Caco-2 (cell line): ENCODE data around the gene GNG7. TPM values are rescaled to one million over a fixed set of nuclear protein-coding genes. Genes with fewer than 3 reads are reported as not detected.
A peak's percentile ranks its signal among the peaks of the same experiment; 100 is the strongest.
"Not testable (repeated sequence)": the region's sequence is repeated elsewhere in the genome, so short reads cannot be mapped to it uniquely, and the experiment has no call there.

Experiments used
- BruUV-seq: library from RNA; stranded (reverse); fragments of 400-500 nt; replicated peaks from 2 replicates; lab custom pipeline; 2021; lab: Mats Ljungman, UMichigan
- CTCF ChIA-PET: fragments of 300-600 bp; sonication (Branson Sonifier 250); formaldehyde crosslinking; loops from one replicate; lab custom pipeline; 2022; ENCODE audit warnings: antibody characterized with exemption; lab: Charles Lee
- POLR2A ChIA-PET: fragments of 300-600 bp; sonication (Branson Sonifier 250); formaldehyde crosslinking; loops from one replicate; lab custom pipeline; 2022; ENCODE audit warnings: antibody characterized with exemption; lab: Charles Lee
- DNase-seq, 2 experiments: peaks; one replicate each; pipeline versions ENCODE4 v3.0.0 to v3.0.0-alpha.2; 2020 to 2022
- H3K27me3 ChIP-seq: replicated peaks from 2 replicates; pipeline ENCODE4 v1.6.0; 2011; ENCODE audit warnings: low read length; ENCODE audit not compliant: control insufficient read depth, insufficient read depth
- H3K36me3 ChIP-seq: 2 replicates; pipeline ENCODE4 v1.5.1; 2011; ENCODE audit warnings: low read length; ENCODE audit not compliant: control insufficient read depth, insufficient read depth
- H3K4me1 ChIP-seq: fragments of 250-450 bp; sonication (Bioruptor Pico); 2 replicates; pipeline ENCODE4 v1.5.1; 2020; ENCODE audit warnings: mild to moderate bottlenecking
- H3K4me3 ChIP-seq: 2 replicates; pipeline ENCODE4 v1.5.1; 2011; ENCODE audit warnings: low read depth, mild to moderate bottlenecking, control low read depth, low read length
- H3K9me3 ChIP-seq: fragments of 250-450 bp; sonication (Bioruptor Pico); 2 replicates; pipeline ENCODE4 v1.5.1; 2020; ENCODE audit warnings: mild to moderate bottlenecking, moderate library complexity
- H3K27ac Mint-ChIP-seq: one replicate; pipeline ENCODE4 v1.8.0; 2022; ENCODE audit warnings: mixed read lengths; ENCODE audit not compliant: unreplicated experiment
- H3K27me3 Mint-ChIP-seq: one replicate; pipeline ENCODE4 v1.8.0; 2022; ENCODE audit warnings: mixed read lengths; ENCODE audit not compliant: insufficient read depth, unreplicated experiment
- H3K36me3 Mint-ChIP-seq: one replicate; pipeline ENCODE4 v1.8.0; 2022; ENCODE audit warnings: mild to moderate bottlenecking, mixed read lengths; ENCODE audit not compliant: insufficient read depth, unreplicated experiment
- H3K4me1 Mint-ChIP-seq: one replicate; pipeline ENCODE4 v1.8.0; 2022; ENCODE audit warnings: low read depth, mixed read lengths; ENCODE audit not compliant: unreplicated experiment
- H3K4me3 Mint-ChIP-seq: one replicate; pipeline ENCODE4 v1.8.0; 2022; ENCODE audit warnings: mild to moderate bottlenecking, moderate library complexity, mixed read lengths; ENCODE audit not compliant: unreplicated experiment
- H3K9me3 Mint-ChIP-seq: one replicate; pipeline ENCODE4 v1.8.0; 2022; ENCODE audit warnings: mixed read lengths; ENCODE audit not compliant: unreplicated experiment
- intact Hi-C: fragments of 100-400 bp; cut with micrococcal nuclease; formaldehyde crosslinking; loops from one replicate; pipeline ENCODE4 v1.10.0; 2022; ENCODE audit not compliant: unreplicated experiment
- total RNA-seq: library from RNA; stranded (reverse); gene quantifications from 2 replicates; pipeline ENCODE4 v1.2.3, GENCODE V29; 2022
- TF ChIP-seq, protein P1 (sequence below), 2 experiments: fragments of 200-600 bp in 1 of 2; IDR thresholded peaks; 1 replicate in 1 of 2; 2 replicates in 1 of 2; pipeline versions ENCODE4 v1.5.1 to v1.8.0; 2011 to 2022; ENCODE audit warnings: antibody characterized with exemption in 1 of 2, control low read depth in 1 of 2, inconsistent platforms in 1 of 2, low read depth in 1 of 2, low read length in 1 of 2, mild to moderate bottlenecking in 1 of 2, moderate library complexity in 1 of 2; ENCODE audit not compliant: insufficient read depth in 1 of 2, severe bottlenecking in 1 of 2, unreplicated experiment in 1 of 2

Gene GNG7
- total RNA-seq, 1 experiment from 2014 or later, result 0.43 TPM

DNA sequence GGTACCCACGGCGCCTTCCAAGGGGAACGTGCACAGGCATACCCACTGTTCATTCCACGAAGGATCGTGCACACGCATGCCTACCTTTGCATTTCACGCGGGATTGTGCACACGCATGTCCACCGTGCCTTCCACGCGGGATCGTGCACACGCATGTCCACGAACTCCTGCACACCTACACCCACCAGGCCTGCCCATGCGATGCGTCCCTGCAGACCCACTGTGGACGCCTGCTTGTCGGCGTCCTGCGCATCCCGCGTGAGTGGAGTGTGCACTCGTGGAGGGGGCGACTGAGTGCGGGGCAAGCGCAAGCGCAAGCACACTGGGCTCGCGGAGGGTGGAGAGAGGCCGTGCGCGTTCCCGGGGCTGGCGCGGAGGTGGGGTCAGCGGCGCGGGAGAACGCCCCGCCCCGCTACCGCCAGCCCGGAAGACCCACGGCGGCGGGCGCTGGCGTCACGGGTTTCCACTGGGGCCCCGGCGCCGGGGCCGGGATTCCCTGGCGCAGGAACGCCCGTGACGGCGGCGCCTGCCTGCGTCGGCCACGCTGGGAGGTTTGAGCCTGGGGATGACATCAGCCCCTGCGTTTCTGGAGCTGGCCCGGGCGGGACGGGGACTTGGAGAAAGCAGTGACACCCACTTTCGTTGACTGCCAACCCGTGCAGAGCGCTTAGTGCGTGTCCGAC is 207.9 kb downstream of the GNG7 start:
- no peaks in the 10 kb centered on the region for H3K27me3 Mint-ChIP-seq
- no peaks in the 10 kb centered on the region for H3K36me3 ChIP-seq
- peak overlapping the region; percentile 15 for H3K4me3 Mint-ChIP-seq
- no peak for DNase-seq
- H3K27me3 ChIP-seq, result no peaks in the 10 kb centered on the region
- no peaks in the 10 kb centered on the region for H3K9me3 ChIP-seq
- peaks cover 9% of the 10 kb centered on the region for H3K4me1 Mint-ChIP-seq
- CTCF ChIA-PET, result no interaction called here
- H3K36me3 Mint-ChIP-seq, result peaks cover 5% of the 10 kb centered on the region
- BruUV-seq, result no TSS peak
- H3K4me1 ChIP-seq, result peaks cover 34% of the 10 kb centered on the region
- H3K9me3 Mint-ChIP-seq, result no peaks in the 10 kb centered on the region
- intact Hi-C loops, result no loop called here
- POLR2A ChIA-PET, result interaction anchor here (1.1 to 3.2 kb wide), 2 partner anchors 16 to 19 kb away, joined by 4 to 15 read pairs; partner anchors contain the start of gene GADD45B
- peak overlapping the region; percentile 33 for H3K4me3 ChIP-seq
- H3K27ac Mint-ChIP-seq, result no peak overlapping the region
- TF ChIP-seq, protein P1, sequence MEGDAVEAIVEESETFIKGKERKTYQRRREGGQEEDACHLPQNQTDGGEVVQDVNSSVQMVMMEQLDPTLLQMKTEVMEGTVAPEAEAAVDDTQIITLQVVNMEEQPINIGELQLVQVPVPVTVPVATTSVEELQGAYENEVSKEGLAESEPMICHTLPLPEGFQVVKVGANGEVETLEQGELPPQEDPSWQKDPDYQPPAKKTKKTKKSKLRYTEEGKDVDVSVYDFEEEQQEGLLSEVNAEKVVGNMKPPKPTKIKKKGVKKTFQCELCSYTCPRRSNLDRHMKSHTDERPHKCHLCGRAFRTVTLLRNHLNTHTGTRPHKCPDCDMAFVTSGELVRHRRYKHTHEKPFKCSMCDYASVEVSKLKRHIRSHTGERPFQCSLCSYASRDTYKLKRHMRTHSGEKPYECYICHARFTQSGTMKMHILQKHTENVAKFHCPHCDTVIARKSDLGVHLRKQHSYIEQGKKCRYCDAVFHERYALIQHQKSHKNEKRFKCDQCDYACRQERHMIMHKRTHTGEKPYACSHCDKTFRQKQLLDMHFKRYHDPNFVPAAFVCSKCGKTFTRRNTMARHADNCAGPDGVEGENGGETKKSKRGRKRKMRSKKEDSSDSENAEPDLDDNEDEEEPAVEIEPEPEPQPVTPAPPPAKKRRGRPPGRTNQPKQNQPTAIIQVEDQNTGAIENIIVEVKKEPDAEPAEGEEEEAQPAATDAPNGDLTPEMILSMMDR (IDR thresholded peaks at IDR 0.05; ENCODE audit: insufficient read depth in 1 of 2, low read depth in 1 of 2, low read length in 1 of 2, severe bottlenecking in 1 of 2, unreplicated experiment in 1 of 2), result no peak

DNA sequence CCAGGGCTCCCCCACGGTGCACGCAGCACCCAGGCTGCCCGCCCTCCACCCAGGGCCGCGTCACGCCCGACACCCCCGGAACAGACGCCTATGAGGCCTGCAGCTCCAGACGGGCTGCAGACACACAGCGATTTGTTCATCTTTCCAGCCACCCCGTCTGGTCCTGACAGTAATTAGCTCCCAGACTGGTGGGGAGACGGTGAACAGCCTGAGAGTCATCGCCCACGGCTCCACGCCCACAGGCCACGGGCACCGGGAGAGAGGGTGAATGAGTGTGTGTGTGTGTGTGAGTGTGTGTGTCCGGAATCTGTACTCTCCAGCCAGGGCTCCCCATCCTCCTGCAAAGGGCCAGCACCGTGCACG is 208.4 kb downstream of the GNG7 start:
- ChIA-PET CTCF (no interaction called here), POLR2A (interaction anchor here (3.2 kb wide), 1 partner anchor 18 kb away, joined by 15 read pairs; the partner anchor contains the start of gene GADD45B)
- Histone ChIP-seq H3K4me3 (peak overlapping the region; percentile 33; the same call in 1 of the 2 replicates), H3K4me1 (peaks cover 32% of the 10 kb centered on the region), H3K9me3 (no peaks in the 10 kb centered on the region), H3K36me3 (no peaks in the 10 kb centered on the region), H3K27me3 (no peaks in the 10 kb centered on the region)
- BruUV-seq, result no TSS peak
- Mint-ChIP-seq H3K27me3 (no peaks in the 10 kb centered on the region), H3K9me3 (no peaks in the 10 kb centered on the region), H3K27ac (no peak overlapping the region), H3K4me3 (peak overlapping the region; percentile 15), H3K36me3 (peaks cover 5% of the 10 kb centered on the region), H3K4me1 (peaks cover 9% of the 10 kb centered on the region)
- DNase-seq, result no peak
- intact Hi-C loops, result no loop called here
- TF ChIP-seq, protein P1 (IDR thresholded peaks at IDR 0.05; ENCODE audit: insufficient read depth in 1 of 2, low read depth in 1 of 2, low read length in 1 of 2, severe bottlenecking in 1 of 2, unreplicated experiment in 1 of 2), result no peak

DNA sequence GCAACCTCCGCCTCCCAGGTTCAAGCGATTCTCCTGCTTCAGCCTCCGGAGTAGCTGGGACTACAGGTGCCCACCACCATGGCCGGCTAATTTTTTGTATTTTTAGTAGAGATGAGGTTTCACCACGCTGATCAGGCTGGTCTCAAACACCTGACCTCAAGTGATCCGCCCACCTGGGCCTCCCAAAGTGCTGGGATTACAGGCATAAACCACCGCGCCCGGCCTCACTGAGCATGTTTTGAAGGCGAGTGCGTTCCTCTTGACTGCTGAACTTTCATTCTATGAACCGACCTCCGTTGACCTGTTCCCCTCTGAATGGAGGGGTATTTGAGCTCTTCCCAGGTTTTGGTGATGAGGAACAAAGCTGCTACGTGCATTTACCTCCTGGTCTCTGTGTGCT is 209.0 kb downstream of the GNG7 start:
- not testable (repeated sequence) for H3K27ac Mint-ChIP-seq, H3K27me3 Mint-ChIP-seq
- POLR2A ChIA-PET, result interaction anchor here (3.2 kb wide), 1 partner anchor 17 kb away, joined by 15 read pairs; the partner anchor contains the start of gene GADD45B

More for the DNA sequence above, 209.0 kb downstream of the GNG7 start:
- DNase-seq, CTCF ChIA-PET, BruUV-seq, H3K4me3 ChIP-seq, H3K9me3 ChIP-seq, H3K36me3 ChIP-seq, H3K9me3 Mint-ChIP-seq, H3K27me3 ChIP-seq, H3K4me3 Mint-ChIP-seq, H3K36me3 Mint-ChIP-seq, H3K4me1 Mint-ChIP-seq, intact Hi-C loops: not testable (repeated sequence)
- peaks cover 29% of the 10 kb centered on the region for H3K4me1 ChIP-seq
